ENCODE results near the gene DGKZ.

The DGKZ gene

DNA sequence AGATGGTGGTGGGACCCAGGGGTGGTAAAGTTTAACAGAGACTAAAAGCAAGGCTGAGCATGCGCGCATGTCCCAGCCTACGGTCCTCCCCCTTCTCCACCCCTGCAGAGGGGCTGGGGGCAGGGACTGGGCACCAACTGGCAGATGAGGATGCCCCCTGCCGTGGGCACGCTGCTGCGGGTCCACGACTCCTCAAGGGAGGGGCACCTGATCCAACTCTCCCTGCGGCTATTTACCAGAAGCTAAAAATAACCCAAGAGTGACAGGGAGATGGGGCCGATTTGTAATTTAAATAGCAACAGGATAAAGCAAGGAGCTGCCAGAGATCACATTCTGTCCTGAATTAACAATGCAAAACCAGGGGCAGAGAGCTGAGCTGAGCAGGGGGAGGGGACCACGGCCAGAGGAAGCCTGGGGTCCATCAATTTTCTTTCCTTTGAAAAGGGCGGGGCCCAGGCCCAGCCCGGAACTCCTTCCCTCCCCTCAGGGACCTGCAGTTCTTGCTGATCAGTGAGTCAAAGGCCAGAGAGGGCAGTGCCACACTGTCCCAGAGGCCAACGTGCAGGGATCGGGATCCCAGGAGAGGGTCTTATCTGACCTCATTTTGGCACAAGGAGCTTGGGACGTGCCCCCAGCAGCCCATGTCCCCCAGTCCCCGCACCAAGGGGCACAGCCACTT is 8.1 kb upstream of the DGKZ start:
- DNase-seq (ENCODE audit: insufficient read length) (no peak), FAIRE-seq (no peak)
- TF ChIP-seq POLR2AphosphoS5 (IDR thresholded peaks at IDR 0.05; ENCODE audit: low read depth, low read length) (no peak), TAF1 (IDR thresholded peaks at IDR 0.05; ENCODE audit: borderline replicate concordance, low read depth, low read length) (no peak), POLR2A (IDR thresholded peaks at IDR 0.05; ENCODE audit: low read depth, low read length) (no peak)

DNA sequence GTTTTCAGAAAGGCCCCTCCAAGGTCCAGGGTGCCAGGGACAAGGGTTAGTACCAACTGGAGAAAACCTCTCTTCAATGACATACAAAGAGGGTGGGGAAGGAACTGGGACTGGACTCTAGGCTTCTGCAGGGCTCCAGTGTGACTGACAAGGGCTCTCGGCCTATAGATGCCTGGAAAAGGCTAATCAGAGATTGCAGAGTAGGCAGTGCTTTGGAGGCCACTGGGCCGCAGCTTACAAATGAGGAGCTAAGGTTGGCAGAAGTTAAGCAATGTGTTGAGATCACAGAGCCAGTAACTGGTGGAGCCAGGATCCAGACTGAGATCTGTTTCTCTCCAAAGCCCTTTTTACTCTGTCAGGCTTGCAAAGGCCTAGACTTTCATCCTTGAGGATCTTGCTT is 7.4 kb upstream of the DGKZ start:
- no peak for TF ChIP-seq POLR2AphosphoS5 (IDR thresholded peaks at IDR 0.05; ENCODE audit: low read depth, low read length)
- no peak for TF ChIP-seq POLR2A (IDR thresholded peaks at IDR 0.05; ENCODE audit: low read depth, low read length)
- TF ChIP-seq TAF1 (IDR thresholded peaks at IDR 0.05; ENCODE audit: borderline replicate concordance, low read depth, low read length) = no peak
- FAIRE-seq (no peak), DNase-seq (ENCODE audit: insufficient read length) (no peak)

DNA sequence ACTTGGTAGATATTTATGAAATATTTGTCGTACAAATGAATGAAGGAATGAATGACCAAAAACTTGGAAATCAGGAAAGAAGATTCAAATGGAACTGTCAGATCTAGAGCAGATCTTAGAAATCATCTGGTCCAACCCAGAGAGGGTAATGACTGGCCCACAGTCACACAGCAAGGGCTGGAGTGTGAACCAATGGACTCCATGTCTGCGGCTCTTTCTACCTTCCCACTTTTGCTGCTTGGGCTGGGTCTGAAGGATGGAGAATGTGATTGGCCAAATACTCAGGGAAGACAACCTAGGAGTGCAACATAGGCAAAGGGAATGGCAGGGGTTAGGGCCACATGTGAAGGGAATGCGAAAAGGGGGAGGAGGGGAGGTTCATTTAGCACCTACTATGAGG is 5.8 kb upstream of the DGKZ start:
- FAIRE-seq = no peak
- DNase-seq (ENCODE audit: insufficient read length) = no peak

DNA sequence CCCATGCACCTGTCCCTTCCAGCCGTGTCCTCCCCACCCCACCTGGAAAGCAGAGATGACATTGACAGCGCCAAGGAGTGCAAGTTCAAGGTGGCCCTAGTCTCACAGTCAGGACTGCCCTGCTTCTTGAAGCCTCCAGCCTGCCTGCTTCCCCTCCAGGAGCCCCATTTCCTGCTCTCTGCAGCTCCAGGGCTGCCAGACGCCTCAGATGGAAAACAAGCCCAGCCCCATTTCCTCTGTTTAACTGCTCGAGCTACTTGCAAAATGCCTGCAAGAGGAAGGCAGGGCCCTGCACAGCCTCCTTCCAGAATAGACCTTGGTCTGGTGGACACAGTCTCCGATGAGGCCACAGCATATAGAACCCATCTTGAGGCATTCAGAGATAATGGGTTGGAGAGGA is 5.0 kb upstream of the DGKZ start:
- no peak for FAIRE-seq
- TF ChIP-seq POLR2AphosphoS5 (IDR thresholded peaks at IDR 0.05; ENCODE audit: low read depth, low read length) = no peak
- no peak for TF ChIP-seq POLR2A (IDR thresholded peaks at IDR 0.05; ENCODE audit: low read depth, low read length)
- no peak for TF ChIP-seq TAF1 (IDR thresholded peaks at IDR 0.05; ENCODE audit: borderline replicate concordance, low read depth, low read length)
- no peak for DNase-seq (ENCODE audit: insufficient read length)

More for the DNA sequence above, 5.8 kb upstream of the DGKZ start:
- TF ChIP-seq POLR2AphosphoS5 (IDR thresholded peaks at IDR 0.05; ENCODE audit: low read depth, low read length) (no peak), POLR2A (IDR thresholded peaks at IDR 0.05; ENCODE audit: low read depth, low read length) (no peak), TAF1 (IDR thresholded peaks at IDR 0.05; ENCODE audit: borderline replicate concordance, low read depth, low read length) (no peak)

DNA sequence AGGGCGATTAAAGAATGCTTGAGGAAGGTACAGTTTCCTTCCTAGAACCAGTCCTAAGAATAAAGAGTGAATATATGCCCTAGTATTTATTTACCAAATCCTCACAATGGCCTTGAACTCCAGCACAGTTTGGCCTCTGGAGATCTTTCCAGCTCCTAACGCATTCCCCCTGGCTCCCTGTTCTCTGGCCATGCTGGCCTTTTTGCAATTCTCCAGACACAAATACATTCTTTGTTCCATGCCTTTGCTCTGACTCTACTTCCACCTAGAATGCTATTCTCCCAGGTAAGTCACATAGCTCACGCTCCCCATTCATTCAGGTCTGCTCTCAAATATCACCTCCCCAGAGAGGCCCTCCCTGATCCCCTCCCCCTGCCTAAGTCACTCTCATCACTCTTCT is 3.7 kb upstream of the DGKZ start:
- FAIRE-seq (no peak), DNase-seq (ENCODE audit: insufficient read length) (no peak)
- TF ChIP-seq POLR2AphosphoS5 (IDR thresholded peaks at IDR 0.05; ENCODE audit: low read depth, low read length) (no peak), TAF1 (IDR thresholded peaks at IDR 0.05; ENCODE audit: borderline replicate concordance, low read depth, low read length) (no peak)

DNA sequence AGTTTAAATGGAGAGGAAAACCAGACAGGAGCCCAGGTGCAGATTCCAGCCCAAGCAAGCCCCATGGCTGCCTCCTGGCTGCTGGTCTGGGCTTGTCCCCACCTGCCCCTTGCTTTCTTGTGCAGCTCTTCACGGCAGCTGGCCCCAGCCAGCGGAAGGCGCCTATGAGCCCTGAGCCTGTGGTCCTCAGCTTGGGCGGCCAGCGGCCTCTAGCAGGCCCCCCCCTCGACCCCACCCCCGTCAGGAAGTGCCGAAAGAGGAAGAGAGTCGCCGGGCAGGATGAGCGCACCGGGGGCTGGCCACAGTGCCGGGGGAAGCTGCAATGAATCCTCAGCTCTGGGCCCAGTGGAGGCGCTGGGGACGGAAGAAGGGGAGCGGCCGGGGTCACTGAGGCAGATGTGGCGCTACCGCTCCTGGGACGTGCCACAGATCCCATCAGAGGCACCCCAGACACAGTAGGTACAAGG is 2.1 kb upstream of the DGKZ start:
- peak; percentile 38 for FAIRE-seq
- DNase-seq (ENCODE audit: insufficient read length) = no peak
- TF ChIP-seq POLR2A (IDR thresholded peaks at IDR 0.05; ENCODE audit: low read depth, low read length) (no peak), POLR2AphosphoS5 (IDR thresholded peaks at IDR 0.05; ENCODE audit: low read depth, low read length) (no peak), TAF1 (IDR thresholded peaks at IDR 0.05; ENCODE audit: borderline replicate concordance, low read depth, low read length) (no peak)

DNA sequence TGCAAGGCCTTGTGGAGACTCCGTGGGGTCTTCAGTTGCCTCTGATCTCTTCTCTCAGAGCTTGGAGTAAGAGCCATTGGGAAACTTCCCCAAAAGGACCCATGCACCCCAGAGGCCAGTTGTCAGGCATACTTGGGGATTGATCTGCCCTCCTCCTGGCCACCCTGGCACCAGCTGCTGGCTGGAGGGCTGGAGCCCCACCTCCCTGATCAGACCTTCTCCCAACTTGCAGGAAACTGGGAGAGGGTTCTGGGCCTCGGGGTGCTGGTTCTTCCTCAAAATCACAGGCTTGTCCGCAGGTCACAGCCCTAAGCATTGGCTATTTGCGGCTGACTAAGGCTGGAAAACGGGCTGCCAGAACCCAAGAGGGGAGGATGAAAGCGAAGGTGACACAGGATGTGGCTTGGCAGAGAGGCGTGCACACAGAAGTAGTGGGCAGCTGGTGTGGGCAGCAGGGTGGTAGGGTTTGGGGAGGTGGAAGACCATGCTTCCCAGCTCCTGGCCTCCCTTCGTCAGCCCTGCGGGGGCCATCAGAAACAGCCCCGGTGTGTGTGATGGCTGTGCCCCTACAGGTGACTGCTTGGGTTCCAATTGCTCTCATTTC is 1.3 kb upstream of the DGKZ start:
- TF ChIP-seq POLR2AphosphoS5 (IDR thresholded peaks at IDR 0.05; ENCODE audit: low read depth, low read length) = no peak
- no peak for TF ChIP-seq TAF1 (IDR thresholded peaks at IDR 0.05; ENCODE audit: borderline replicate concordance, low read depth, low read length)
- TF ChIP-seq POLR2A (IDR thresholded peaks at IDR 0.05; ENCODE audit: low read depth, low read length) = no peak
- FAIRE-seq = peak; percentile 46
- DNase-seq (ENCODE audit: insufficient read length) = no peak

DNA sequence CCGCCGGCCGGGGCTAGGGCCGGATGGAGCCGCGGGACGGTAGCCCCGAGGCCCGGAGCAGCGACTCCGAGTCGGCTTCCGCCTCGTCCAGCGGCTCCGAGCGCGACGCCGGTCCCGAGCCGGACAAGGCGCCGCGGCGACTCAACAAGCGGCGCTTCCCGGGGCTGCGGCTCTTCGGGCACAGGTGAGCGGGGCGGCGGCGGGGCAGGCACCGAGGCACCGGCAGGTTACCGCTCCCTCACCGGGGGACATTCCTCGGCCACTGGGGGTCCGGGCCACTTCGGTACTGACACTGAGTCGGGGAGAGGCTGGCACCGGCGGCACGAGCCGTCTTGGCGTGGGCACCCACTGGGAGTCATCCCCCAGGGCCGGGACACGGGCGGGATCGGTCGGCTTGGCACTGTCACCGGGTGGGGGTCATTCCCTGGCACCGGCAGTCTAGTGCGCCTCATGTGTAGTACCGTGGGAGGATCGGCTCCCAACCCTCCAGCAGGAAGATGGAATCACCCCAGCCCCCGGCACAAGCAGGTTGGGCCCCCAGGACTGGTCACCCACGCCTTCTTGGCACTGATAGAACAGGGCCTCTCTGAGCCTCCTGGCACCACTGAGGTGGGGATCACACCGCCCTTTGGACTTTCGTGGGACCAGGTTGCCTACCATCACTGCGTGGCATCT is 511 bp downstream of the DGKZ start:
- DNase-seq (ENCODE audit: insufficient read length) = no peak
- no peak for FAIRE-seq

DNA sequence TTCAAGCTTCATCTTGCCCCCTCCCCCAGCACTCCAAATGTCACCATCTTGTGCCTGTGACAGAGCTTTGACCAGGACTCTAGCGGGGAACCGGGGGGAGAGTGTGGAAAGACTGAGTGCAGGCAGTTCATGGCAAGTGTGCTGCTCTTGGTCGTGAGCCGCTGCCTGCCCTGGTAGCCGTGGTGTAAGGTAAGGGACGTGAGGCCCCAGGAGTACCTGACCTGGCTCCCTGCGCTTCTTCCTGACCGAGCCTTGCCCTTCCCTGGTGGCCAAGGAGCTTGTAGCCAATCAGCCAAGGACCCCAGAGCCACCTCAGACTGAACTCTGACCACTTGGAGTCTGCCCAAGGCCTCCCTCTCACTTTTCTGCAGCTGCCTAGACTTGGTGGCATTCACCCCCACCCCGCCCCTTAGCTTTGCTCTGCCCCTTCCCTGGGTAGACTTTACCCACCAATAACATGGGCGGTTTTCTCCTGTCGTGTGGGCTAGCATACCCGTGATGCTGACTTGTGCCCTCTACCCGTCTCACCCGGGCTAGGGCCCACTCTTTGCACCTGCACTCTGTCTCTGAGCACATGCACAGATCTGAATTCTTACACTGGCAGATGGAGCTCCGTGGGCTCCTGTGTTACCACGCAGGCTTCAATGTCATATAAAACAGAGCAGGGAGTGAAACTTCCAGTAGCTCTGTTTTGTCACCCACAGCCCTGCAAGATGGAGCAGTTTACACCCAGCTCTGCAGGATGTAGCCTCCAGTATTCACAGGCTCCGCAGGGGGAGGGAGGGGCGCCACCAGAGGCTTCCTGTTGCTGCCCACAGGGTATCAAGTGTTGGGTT is 1.5 kb downstream of the DGKZ start:
- FAIRE-seq (no peak), DNase-seq (ENCODE audit: insufficient read length) (no peak)
- TF ChIP-seq POLR2AphosphoS5 (IDR thresholded peaks at IDR 0.05; ENCODE audit: low read depth, low read length) = no peak
- no peak for TF ChIP-seq TAF1 (IDR thresholded peaks at IDR 0.05; ENCODE audit: borderline replicate concordance, low read depth, low read length)
- no peak for TF ChIP-seq POLR2A (IDR thresholded peaks at IDR 0.05; ENCODE audit: low read depth, low read length)

More for the DNA sequence above, 511 bp downstream of the DGKZ start:
- TF ChIP-seq POLR2AphosphoS5 (IDR thresholded peaks at IDR 0.05; ENCODE audit: low read depth, low read length) = no peak
- no peak for TF ChIP-seq POLR2A (IDR thresholded peaks at IDR 0.05; ENCODE audit: low read depth, low read length)
- TF ChIP-seq TAF1 (IDR thresholded peaks at IDR 0.05; ENCODE audit: borderline replicate concordance, low read depth, low read length) = no peak

DNA sequence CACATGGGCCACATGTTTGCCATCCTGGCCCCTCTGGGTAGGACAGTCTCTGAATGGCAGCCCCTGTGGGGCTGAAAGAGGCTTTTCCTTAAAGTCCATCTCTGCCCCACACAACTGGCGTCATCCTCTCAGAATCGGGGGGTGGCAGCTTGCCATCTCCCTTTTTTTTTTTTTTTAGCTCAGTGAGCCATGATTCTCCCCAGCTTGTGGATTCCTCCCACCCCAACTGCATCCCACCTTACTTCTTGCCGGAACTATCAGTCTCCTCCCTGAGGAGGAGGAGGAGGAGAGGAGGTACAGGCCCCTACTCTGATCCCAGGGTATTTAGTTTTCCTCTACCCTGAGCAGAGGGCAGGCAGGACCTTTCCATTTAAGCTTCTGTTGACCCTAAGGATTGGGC is 3.4 kb downstream of the DGKZ start:
- FAIRE-seq (no peak), DNase-seq (ENCODE audit: insufficient read length) (no peak)
- TF ChIP-seq POLR2AphosphoS5 (IDR thresholded peaks at IDR 0.05; ENCODE audit: low read depth, low read length) (no peak), POLR2A (IDR thresholded peaks at IDR 0.05; ENCODE audit: low read depth, low read length) (no peak)

DNA sequence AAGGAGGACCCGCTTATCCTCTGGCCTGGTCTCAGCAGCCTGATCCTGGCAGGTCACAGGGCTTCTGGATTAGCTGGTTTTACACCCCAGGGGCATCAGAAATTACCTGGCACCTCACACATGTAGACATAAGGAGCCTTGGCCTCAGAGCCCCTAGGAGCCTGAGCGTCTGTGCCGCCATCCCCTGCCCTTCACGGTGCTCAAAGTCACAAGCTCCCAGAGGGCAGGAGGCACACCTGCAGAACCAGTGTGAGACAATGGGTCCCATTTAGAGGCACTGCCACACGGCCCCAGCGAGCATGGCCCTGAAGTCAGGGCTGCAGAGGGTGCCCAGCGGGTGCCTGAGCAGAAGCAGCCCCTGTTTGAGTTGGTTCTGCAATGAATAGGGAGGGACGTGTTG is 3.9 kb downstream of the DGKZ start:
- FAIRE-seq = no peak
- TF ChIP-seq POLR2A (IDR thresholded peaks at IDR 0.05; ENCODE audit: low read depth, low read length) (no peak), TAF1 (IDR thresholded peaks at IDR 0.05; ENCODE audit: borderline replicate concordance, low read depth, low read length) (no peak), POLR2AphosphoS5 (IDR thresholded peaks at IDR 0.05; ENCODE audit: low read depth, low read length) (no peak)

More for the DNA sequence above, 3.9 kb downstream of the DGKZ start:
- DNase-seq (ENCODE audit: insufficient read length) = no peak

All from GM12892 (cell line).